IMR-90 (cell line): Measurements from ENCODE around the gene NECAB2. TPM values are rescaled to one million over a fixed set of nuclear protein-coding genes. Genes with fewer than 3 reads are reported as not detected.

ENCODE experiments used
- ATAC-seq: fragments of 200-7000 bp; cut with Tn5 transposase; 2 replicates; pipeline ENCODE4 v1.9.1; 2020; ENCODE audit warnings: low read depth, mild to moderate bottlenecking, moderate library complexity
- BruUV-seq: library from RNA; stranded (reverse); fragments of 400-500 nt; replicated peaks from 2 replicates; lab custom pipeline; 2021; lab: Mats Ljungman, UMichigan
- CTCF ChIA-PET: fragments of 300-600 bp; formaldehyde crosslinking; extraction: SDS; loops from one replicate; lab custom pipeline; 2021; ENCODE audit warnings: antibody characterized with exemption; lab: Yijun Ruan, JAX
- POLR2A ChIA-PET: fragments of 300-600 bp; sonication (Branson Sonifier 250); formaldehyde crosslinking; loops from one replicate; lab custom pipeline; 2022; ENCODE audit warnings: antibody characterized with exemption; ENCODE audit not compliant: unreplicated experiment; lab: Charles Lee
- DNase-seq: peaks from one replicate; pipeline ENCODE4 v3.0.0; 2013
- H2AFZ ChIP-seq: replicated peaks from 2 replicates; pipeline ENCODE3; 2013; ENCODE audit warnings: low read length, mild to moderate bottlenecking; ENCODE audit not compliant: poor library complexity
- H2AK5ac ChIP-seq: 2 replicates; pipeline ENCODE4 v1.6.1; 2013; ENCODE audit warnings: low read depth, low read length, inconsistent platforms
- H2AK9ac ChIP-seq: replicated peaks from 2 replicates; pipeline ENCODE3; 2013; ENCODE audit warnings: mild to moderate bottlenecking, low read depth, low read length, moderate library complexity; ENCODE audit not compliant: poor library complexity
- H2BK120ac ChIP-seq: 2 replicates; pipeline ENCODE4 v1.6.1; 2013; ENCODE audit warnings: low read depth, low read length, inconsistent platforms
- H2BK15ac ChIP-seq: 3 replicates; pipeline ENCODE4 v1.6.1; 2013; ENCODE audit warnings: low read depth, low read length, inconsistent platforms
- H2BK20ac ChIP-seq: 2 replicates; pipeline ENCODE4 v1.6.1; 2013; ENCODE audit warnings: low read depth, mild to moderate bottlenecking, inconsistent platforms, low read length, moderate library complexity
- H2BK5ac ChIP-seq: 2 replicates; pipeline ENCODE4 v1.6.1; 2013; ENCODE audit warnings: mild to moderate bottlenecking, low read depth, low read length, inconsistent platforms; ENCODE audit not compliant: poor library complexity, severe bottlenecking
- H3K14ac ChIP-seq: replicated peaks from 2 replicates; pipeline ENCODE4 v1.6.1; 2013; ENCODE audit warnings: low read depth, low read length, inconsistent platforms
- H3K18ac ChIP-seq: 2 replicates; pipeline ENCODE4 v1.6.1; 2013; ENCODE audit warnings: low read depth, low read length, control low read depth
- H3K23ac ChIP-seq: 2 replicates; pipeline ENCODE4 v1.6.1; 2013; ENCODE audit warnings: low read depth, low read length, inconsistent platforms
- H3K27ac ChIP-seq: 2 replicates; pipeline ENCODE4 v1.5.1; 2013; ENCODE audit warnings: mild to moderate bottlenecking, control low read depth, low read length; ENCODE audit not compliant: insufficient read depth
- H3K27me3 ChIP-seq: 2 replicates; pipeline ENCODE4 v1.6.1; 2013; ENCODE audit warnings: low read length; ENCODE audit not compliant: control insufficient read depth, insufficient read depth
- H3K36me3 ChIP-seq: 2 replicates; pipeline ENCODE4 v1.6.1; 2013; ENCODE audit warnings: low read length, mixed read lengths; ENCODE audit not compliant: control insufficient read depth, insufficient read depth
- H3K4ac ChIP-seq: 2 replicates; pipeline ENCODE4 v1.6.1; 2013; ENCODE audit warnings: low read depth, low read length, inconsistent platforms
- H3K4me1 ChIP-seq: 2 replicates; pipeline ENCODE4 v1.6.1; 2013; ENCODE audit warnings: low read length, mixed read lengths; ENCODE audit not compliant: control insufficient read depth, insufficient read depth
- H3K4me2 ChIP-seq: 2 replicates; pipeline ENCODE4 v1.6.1; 2013; ENCODE audit warnings: low read depth, mild to moderate bottlenecking, control low read depth, low read length, moderate library complexity
- H3K4me3 ChIP-seq: 2 replicates; pipeline ENCODE4 v1.5.1; 2013; ENCODE audit warnings: low read depth, mild to moderate bottlenecking, control low read depth, low read length, moderate library complexity; ENCODE audit not compliant: insufficient read depth
- H3K56ac ChIP-seq: 2 replicates; pipeline ENCODE4 v1.6.1; 2013; ENCODE audit warnings: low read length, inconsistent platforms; ENCODE audit not compliant: insufficient read depth; ENCODE audit errors: extremely low read depth
- H3K79me1 ChIP-seq, 2 experiments: 2 replicates each; pipeline ENCODE4 v1.6.1; 2013; ENCODE audit warnings: low read length in 2 of 2, inconsistent platforms in 1 of 2, low read depth in 1 of 2
- H3K9ac ChIP-seq: 2 replicates; pipeline ENCODE4 v1.6.1; 2013; ENCODE audit warnings: low read depth, low read length, control low read depth
- H3K9me1 ChIP-seq: 2 replicates; pipeline ENCODE4 v1.6.1; 2013; ENCODE audit warnings: low read length, inconsistent platforms; ENCODE audit not compliant: insufficient read depth
- H3K9me3 ChIP-seq: 2 replicates; pipeline ENCODE4 v1.6.1; 2013; ENCODE audit warnings: low read length; ENCODE audit not compliant: control insufficient read depth, insufficient read depth
- H4K20me1 ChIP-seq: 2 replicates; pipeline ENCODE4 v1.6.1; 2013; ENCODE audit warnings: low read length, inconsistent platforms; ENCODE audit not compliant: insufficient read depth
- H4K5ac ChIP-seq: 2 replicates; pipeline ENCODE4 v1.6.1; 2013; ENCODE audit warnings: mild to moderate bottlenecking, low read depth, low read length, control low read depth
- H4K8ac ChIP-seq, 2 experiments: 2 replicates each; pipeline ENCODE4 v1.6.1; 2013; ENCODE audit warnings: low read depth in 2 of 2, low read length in 2 of 2, control low read depth in 1 of 2, inconsistent platforms in 1 of 2
- H4K91ac ChIP-seq: 2 replicates; pipeline ENCODE4 v1.6.1; 2013; ENCODE audit warnings: low read depth, low read length, inconsistent platforms; ENCODE audit not compliant: insufficient read depth
- BHLHE40 ChIP-seq: fragments of 150-350 bp; IDR thresholded peaks from 2 replicates; pipeline ENCODE4 v1.6.1; 2016; ENCODE audit warnings: mild to moderate bottlenecking, low read depth, low read length
- CEBPB ChIP-seq: IDR thresholded peaks from 2 replicates; pipeline ENCODE4 v1.6.1; 2012; ENCODE audit warnings: low read depth, low read length, improper control_type of control experiment
- FOS ChIP-seq: fragments of 150-350 bp; IDR thresholded peaks from 2 replicates; pipeline ENCODE4 v1.6.1; 2016; ENCODE audit warnings: low read depth, low read length
- MAZ ChIP-seq: IDR thresholded peaks from 2 replicates; pipeline ENCODE4 v1.6.1; 2012; ENCODE audit warnings: low read depth, mild to moderate bottlenecking, low read length, improper control_type of control experiment, moderate library complexity, borderline replicate concordance
- MXI1 ChIP-seq: IDR thresholded peaks from 2 replicates; pipeline ENCODE4 v1.6.1; 2012; ENCODE audit warnings: low read depth, mild to moderate bottlenecking, low read length, moderate library complexity, borderline replicate concordance
- NFE2L2 ChIP-seq: fragments of 150-350 bp; IDR thresholded peaks from 2 replicates; pipeline ENCODE4 v1.6.1; 2016; ENCODE audit warnings: low read depth, mild to moderate bottlenecking, low read length
- POLR2A ChIP-seq: IDR thresholded peaks from 2 replicates; pipeline ENCODE4 v1.6.1; 2012; ENCODE audit warnings: mild to moderate bottlenecking, low read depth, low read length
- RAD21 ChIP-seq: IDR thresholded peaks from 2 replicates; pipeline ENCODE4 v1.6.1; 2012; ENCODE audit warnings: low read length, improper control_type of control experiment
- RCOR1 ChIP-seq: IDR thresholded peaks from 2 replicates; pipeline ENCODE4 v1.6.1; 2012; ENCODE audit warnings: mild to moderate bottlenecking, low read length, improper control_type of control experiment; ENCODE audit not compliant: insufficient replicate concordance
- RFX5 ChIP-seq: IDR thresholded peaks from 2 replicates; pipeline ENCODE4 v1.8.0; 2012; ENCODE audit warnings: low read depth, mild to moderate bottlenecking, low read length, moderate library complexity
- USF2 ChIP-seq: fragments of 150-350 bp; IDR thresholded peaks from 2 replicates; pipeline ENCODE4 v1.6.1; 2017; ENCODE audit warnings: mild to moderate bottlenecking, antibody characterized with exemption, low read length, low read depth
- WGBS, 2 experiments: methylation state at CpG; one replicate each; pipeline versions ENCODE4 v1.1.5 to v1.1.7; 2013; ENCODE audit warnings: missing lambda C conversion rate in 2 of 2; ENCODE audit not compliant: insufficient read length in 1 of 2; ENCODE audit errors: extremely low coverage in 2 of 2; 5-methylcytosine and 5-hydroxymethylcytosine counted together
- dilution Hi-C: fragments of 300-500 bp; cut with HindIII; formaldehyde crosslinking; loops from one replicate; pipeline ENCODE4 v1.14.3; 2018; ENCODE audit warnings: low sequenced_read_pairs; ENCODE audit not compliant: unreplicated experiment
- in situ Hi-C: fragments of 300-500 bp; cut with MboI; formaldehyde crosslinking; loops from 3 replicates; pipeline ENCODE4 v1.14.3; 2019; ENCODE audit warnings: low sequenced_read_pairs, inconsistent platforms, mixed read lengths
- intact Hi-C: fragments of 100-400 bp; cut with micrococcal nuclease; formaldehyde crosslinking; loops from 2 replicates; pipeline ENCODE4 v1.10.0; 2022
- polyA plus RNA-seq, 3 experiments: library from polyadenylated mRNA; depleted of rRNA; stranded (reverse); fragments of >200 nt; gene quantifications; 2 replicates each; pipeline ENCODE4 v1.2.3, GENCODE V29; 2012; ENCODE audit warnings: low replicate concordance in 1 of 3
- total RNA-seq: library from RNA; depleted of rRNA; stranded (reverse); fragments of >200 nt; gene quantifications from 2 replicates; pipeline ENCODE4 v1.2.3, GENCODE V29; 2012
- TF ChIP-seq, protein P1 (sequence below): conservative IDR thresholded peaks from 2 replicates; pipeline ENCODE4 v1.5.1; 2012; ENCODE audit warnings: mild to moderate bottlenecking, low read depth, low read length, improper control_type of control experiment

The NECAB2 gene
- total and polyA plus RNA-seq, 2 of the 4 experiments (the other 2 are of a cell fraction): 0.27 TPM; not detected in 1

GRCh38 chr16:83937922-83938885 is 29.8 kb upstream of the NECAB2 start (continued):
- TF ChIP-seq CEBPB (no peak), RAD21 (no peak)

DNA sequence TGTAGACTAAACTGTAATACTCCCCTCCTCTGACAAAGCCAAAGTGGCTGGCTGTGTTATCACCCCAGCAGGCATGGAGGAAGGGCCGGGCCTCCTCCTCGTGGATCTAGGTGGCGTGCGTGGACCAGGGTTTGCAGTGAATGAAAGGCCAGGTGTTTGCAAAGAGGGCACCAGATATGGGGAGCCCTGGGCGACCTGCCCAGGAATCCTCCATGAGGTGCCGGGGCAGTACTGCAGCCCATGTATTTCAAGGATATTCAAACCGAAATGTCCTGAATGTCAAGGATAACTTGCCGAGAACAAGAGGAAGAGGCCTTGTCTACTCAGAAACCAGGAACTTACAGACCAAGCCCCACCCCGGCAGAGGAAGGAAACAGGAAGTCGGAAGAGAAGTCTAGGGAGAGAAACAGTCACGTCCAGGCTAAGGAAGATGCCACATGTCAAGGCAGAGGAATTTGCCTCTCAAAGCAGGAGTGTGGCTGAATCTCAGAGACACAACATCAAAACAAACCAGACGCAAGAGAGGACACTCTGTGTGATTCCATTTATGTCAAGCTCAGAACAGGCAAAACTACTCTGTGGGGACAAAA is 28.7 kb upstream of the NECAB2 start:
- no peak overlapping the region for H4K8ac ChIP-seq
- H2BK120ac ChIP-seq: no peak overlapping the region
- H3K27ac ChIP-seq: no peak overlapping the region
- no peak overlapping the region for H3K18ac ChIP-seq
- ChIA-PET POLR2A (no interaction called here), CTCF (no interaction called here)
- H3K9me1 ChIP-seq: no peaks in the 10 kb centered on the region; the same call in 1 of the 2 replicates
- no peak overlapping the region for H4K5ac ChIP-seq
- no peak overlapping the region for H2AK5ac ChIP-seq
- no peak overlapping the region for H3K4ac ChIP-seq
- no peaks in the 10 kb centered on the region for H3K9me3 ChIP-seq
- DNase-seq: no peak
- no TSS peak for BruUV-seq
- H2AFZ ChIP-seq: peak overlapping the region; percentile 49
- H4K91ac ChIP-seq: no peak overlapping the region
- no peak overlapping the region for H3K14ac ChIP-seq
- H2BK20ac ChIP-seq: no peak overlapping the region
- H3K9ac ChIP-seq: no peak overlapping the region
- H3K23ac ChIP-seq: no peak overlapping the region
- ATAC-seq: no peak
- no peaks in the 10 kb centered on the region for H3K4me1 ChIP-seq
- H4K20me1 ChIP-seq: no peaks in the 10 kb centered on the region
- H3K4me2 ChIP-seq: no peak overlapping the region
- H2BK15ac ChIP-seq: no peak overlapping the region
- H3K36me3 ChIP-seq: no peaks in the 10 kb centered on the region
- intact Hi-C loops: no loop called here
- H3K27me3 ChIP-seq: no peaks in the 10 kb centered on the region; the same call in 1 of the 2 replicates
- H3K79me1 ChIP-seq: no peaks in the 10 kb centered on the region
- dilution Hi-C loops: no loop called here
- no peak overlapping the region for H3K56ac ChIP-seq
- WGBS, 2 experiments: 83% methylated on average over 4 of the region's 12 CpGs; no CpG with 5 or more reads in 1 of the 2 experiments
- no peak for TF ChIP-seq CEBPB
- no peak for TF ChIP-seq MAZ
- no peak for TF ChIP-seq USF2
- TF ChIP-seq RAD21: no peak
- TF ChIP-seq, protein P1, sequence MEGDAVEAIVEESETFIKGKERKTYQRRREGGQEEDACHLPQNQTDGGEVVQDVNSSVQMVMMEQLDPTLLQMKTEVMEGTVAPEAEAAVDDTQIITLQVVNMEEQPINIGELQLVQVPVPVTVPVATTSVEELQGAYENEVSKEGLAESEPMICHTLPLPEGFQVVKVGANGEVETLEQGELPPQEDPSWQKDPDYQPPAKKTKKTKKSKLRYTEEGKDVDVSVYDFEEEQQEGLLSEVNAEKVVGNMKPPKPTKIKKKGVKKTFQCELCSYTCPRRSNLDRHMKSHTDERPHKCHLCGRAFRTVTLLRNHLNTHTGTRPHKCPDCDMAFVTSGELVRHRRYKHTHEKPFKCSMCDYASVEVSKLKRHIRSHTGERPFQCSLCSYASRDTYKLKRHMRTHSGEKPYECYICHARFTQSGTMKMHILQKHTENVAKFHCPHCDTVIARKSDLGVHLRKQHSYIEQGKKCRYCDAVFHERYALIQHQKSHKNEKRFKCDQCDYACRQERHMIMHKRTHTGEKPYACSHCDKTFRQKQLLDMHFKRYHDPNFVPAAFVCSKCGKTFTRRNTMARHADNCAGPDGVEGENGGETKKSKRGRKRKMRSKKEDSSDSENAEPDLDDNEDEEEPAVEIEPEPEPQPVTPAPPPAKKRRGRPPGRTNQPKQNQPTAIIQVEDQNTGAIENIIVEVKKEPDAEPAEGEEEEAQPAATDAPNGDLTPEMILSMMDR: no peak
- no peak for TF ChIP-seq RFX5
- TF ChIP-seq MXI1: no peak
- no peak for TF ChIP-seq FOS
- no peak for TF ChIP-seq NFE2L2
- TF ChIP-seq POLR2A: no peak
- TF ChIP-seq BHLHE40: no peak
- TF ChIP-seq RCOR1: no peak
- in situ Hi-C loops: no loop called here
- no peak overlapping the region for H3K4me3 ChIP-seq
- H2AK9ac ChIP-seq: no peak overlapping the region
- H2BK5ac ChIP-seq: no peak overlapping the region
